ENCODE data around the gene ATF6B.

The ATF6B gene

GRCh38 chr6:32096087-32096393 is 32.0 kb downstream of the ATF6B start:
- DNase-seq (ENCODE audit: low read depth) = no peak
- H3K4me3 ChIP-seq (ENCODE audit: control insufficient read depth, low read depth, low read length) = no peak overlapping the region
- TF ChIP-seq CTCF (IDR thresholded peaks at IDR 0.05; ENCODE audit: control insufficient read depth, insufficient read depth, low read depth, low read length, missing control alignments) = no peak

GRCh38 chr6:32095338-32096086 is 32.5 kb downstream of the ATF6B start:
- TF ChIP-seq CTCF (IDR thresholded peaks at IDR 0.05; ENCODE audit: control insufficient read depth, insufficient read depth, low read depth, low read length, missing control alignments) = peak; percentile 13
- no peak overlapping the region for H3K4me3 ChIP-seq (ENCODE audit: control insufficient read depth, low read depth, low read length)
- no peak for DNase-seq (ENCODE audit: low read depth)

GRCh38 chr6:32092760-32093497 is 35.1 kb downstream of the ATF6B start:
- no peak overlapping the region for H3K4me3 ChIP-seq (ENCODE audit: control insufficient read depth, low read depth, low read length)
- TF ChIP-seq CTCF (IDR thresholded peaks at IDR 0.05; ENCODE audit: control insufficient read depth, insufficient read depth, low read depth, low read length, missing control alignments) = no peak
- no peak for DNase-seq (ENCODE audit: low read depth)

GRCh38 chr6:32089082-32089828 is 38.8 kb downstream of the ATF6B start:
- no peak for DNase-seq (ENCODE audit: low read depth)
- TF ChIP-seq CTCF (IDR thresholded peaks at IDR 0.05; ENCODE audit: control insufficient read depth, insufficient read depth, low read depth, low read length, missing control alignments) = no peak
- no peak overlapping the region for H3K4me3 ChIP-seq (ENCODE audit: control insufficient read depth, low read depth, low read length)

- no peak overlapping the region for H3K4me3 ChIP-seq (ENCODE audit: control insufficient read depth, low read depth, low read length)
These were observed 39.5 kb downstream of the ATF6B start for GRCh38 chr6:32088487-32089049.

More at GRCh38 chr6:32088487-32089049, 39.5 kb downstream of the ATF6B start:
- TF ChIP-seq CTCF (IDR thresholded peaks at IDR 0.05; ENCODE audit: control insufficient read depth, insufficient read depth, low read depth, low read length, missing control alignments) = no peak
- DNase-seq (ENCODE audit: low read depth) = no peak

Measured in AG09309 (cell line).